Activated naive CD4-positive, alpha-beta T cell treated with anti-CD3 and anti-CD28 coated beads, Interleukin-2, amount 50 U/mL, for 24 hours (primary cell): Measurements from ENCODE around the gene NEK10.

Source experiments
- H3K27ac Mint-ChIP-seq: one replicate; pipeline ENCODE4 v1.8.0; 2021; ENCODE audit warnings: mild to moderate bottlenecking, mixed read lengths
- H3K27me3 Mint-ChIP-seq: one replicate; pipeline ENCODE4 v1.8.0; 2021; ENCODE audit warnings: mixed read lengths
- H3K36me3 Mint-ChIP-seq: one replicate; pipeline ENCODE4 v1.8.0; 2021; ENCODE audit warnings: mixed read lengths
- H3K4me1 Mint-ChIP-seq: one replicate; pipeline ENCODE4 v1.8.0; 2021; ENCODE audit warnings: mixed read lengths
- H3K4me3 Mint-ChIP-seq: one replicate; pipeline ENCODE4 v1.8.0; 2021; ENCODE audit warnings: mild to moderate bottlenecking, mixed read lengths
- H3K9me3 Mint-ChIP-seq: one replicate; pipeline ENCODE4 v1.8.0; 2021; ENCODE audit warnings: mixed read lengths

NEK10 gene

DNA sequence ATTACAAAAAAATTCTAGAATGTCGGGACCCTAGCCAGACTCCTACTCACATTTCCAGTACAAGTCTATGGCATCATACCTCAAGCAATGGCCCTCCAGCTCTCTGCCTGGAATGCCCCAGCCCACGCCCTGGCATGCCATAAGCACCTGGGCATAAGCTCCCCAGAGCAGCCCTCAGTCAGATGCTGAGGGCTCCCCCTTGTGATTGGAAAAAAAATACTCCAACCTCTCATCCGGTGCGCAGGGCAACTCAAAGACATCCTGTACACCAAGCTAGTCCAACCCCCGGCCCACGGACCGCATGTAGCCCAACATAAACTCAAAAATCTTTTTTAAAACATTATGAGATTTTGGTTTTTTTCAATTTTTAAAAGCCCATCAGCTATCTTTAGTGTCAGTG is 115.4 kb downstream of the NEK10 start:
- H3K27me3 Mint-ChIP-seq, result peaks cover 8% of the 10 kb centered on the region
- no peaks in the 10 kb centered on the region for H3K4me1 Mint-ChIP-seq
- peaks cover 7% of the 10 kb centered on the region for H3K9me3 Mint-ChIP-seq
- H3K36me3 Mint-ChIP-seq, result no peaks in the 10 kb centered on the region
- H3K27ac Mint-ChIP-seq, result no peak overlapping the region
- H3K4me3 Mint-ChIP-seq, result no peak overlapping the region

- Mint-ChIP-seq H3K4me3 (no peak overlapping the region), H3K27ac (no peak overlapping the region), H3K36me3 (no peaks in the 10 kb centered on the region)
Measured at GRCh38 chr3:27253391-27253790, 115.8 kb downstream of the NEK10 start.

GRCh38 chr3:27252646-27253045 is 116.5 kb downstream of the NEK10 start:
- Mint-ChIP-seq H3K27me3 (peaks cover 9% of the 10 kb centered on the region), H3K36me3 (no peaks in the 10 kb centered on the region), H3K4me1 (no peaks in the 10 kb centered on the region), H3K9me3 (peaks cover 14% of the 10 kb centered on the region), H3K4me3 (no peak overlapping the region), H3K27ac (no peak overlapping the region)

More at GRCh38 chr3:27253391-27253790, 115.8 kb downstream of the NEK10 start:
- peaks cover 8% of the 10 kb centered on the region for H3K9me3 Mint-ChIP-seq
- peaks cover 8% of the 10 kb centered on the region for H3K27me3 Mint-ChIP-seq
- no peaks in the 10 kb centered on the region for H3K4me1 Mint-ChIP-seq

GRCh38 chr3:27244374-27244773 is 124.8 kb downstream of the NEK10 start:
- no peak overlapping the region for H3K27ac Mint-ChIP-seq
- H3K27me3 Mint-ChIP-seq, result peaks cover 2% of the 10 kb centered on the region
- peaks cover under 1% of the 10 kb centered on the region for H3K36me3 Mint-ChIP-seq
- H3K4me3 Mint-ChIP-seq, result no peak overlapping the region
- H3K4me1 Mint-ChIP-seq, result no peaks in the 10 kb centered on the region
- H3K9me3 Mint-ChIP-seq, result peaks cover 25% of the 10 kb centered on the region

GRCh38 chr3:27239951-27240350 is 129.2 kb downstream of the NEK10 start:
- Mint-ChIP-seq H3K9me3 (peaks cover 30% of the 10 kb centered on the region), H3K27ac (no peak overlapping the region), H3K27me3 (peaks cover 1% of the 10 kb centered on the region), H3K4me3 (no peak overlapping the region), H3K4me1 (no peaks in the 10 kb centered on the region), H3K36me3 (peaks cover 6% of the 10 kb centered on the region)

- no peak overlapping the region for H3K27ac Mint-ChIP-seq
- peaks cover 3% of the 10 kb centered on the region for H3K36me3 Mint-ChIP-seq
- H3K4me3 Mint-ChIP-seq, result no peak overlapping the region
- H3K9me3 Mint-ChIP-seq, result peaks cover 22% of the 10 kb centered on the region
- peaks cover 5% of the 10 kb centered on the region for H3K27me3 Mint-ChIP-seq
- H3K4me1 Mint-ChIP-seq, result peaks cover 1% of the 10 kb centered on the region
Measured at GRCh38 chr3:27228805-27229204, 140.4 kb downstream of the NEK10 start.

DNA sequence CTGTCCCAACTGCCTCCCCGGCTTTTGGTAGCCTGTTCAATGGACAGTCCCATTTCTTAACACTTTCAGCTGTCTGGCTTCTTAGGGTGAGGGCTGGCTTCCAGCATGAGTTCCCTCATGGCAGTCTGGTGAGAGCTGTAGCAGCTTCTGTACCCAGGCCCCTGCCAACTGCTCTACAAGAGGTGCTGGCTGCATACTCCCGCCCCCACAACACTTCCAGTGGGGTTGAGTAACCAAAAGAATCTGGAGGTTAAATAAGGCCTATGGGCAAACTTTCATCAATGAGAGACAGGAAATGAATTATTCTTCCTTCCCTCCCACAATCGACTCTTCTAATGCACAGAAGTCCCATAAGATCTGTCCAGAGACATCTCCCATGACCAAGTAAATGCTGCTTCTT is 145.0 kb downstream of the NEK10 start:
- Mint-ChIP-seq H3K27ac (no peak overlapping the region), H3K4me3 (no peak overlapping the region), H3K36me3 (no peaks in the 10 kb centered on the region), H3K27me3 (peaks cover 4% of the 10 kb centered on the region), H3K9me3 (no peaks in the 10 kb centered on the region), H3K4me1 (peaks cover 10% of the 10 kb centered on the region)

GRCh38 chr3:27221264-27221932 is 147.8 kb downstream of the NEK10 start:
- Mint-ChIP-seq H3K9me3 (no peaks in the 10 kb centered on the region), H3K36me3 (no peaks in the 10 kb centered on the region), H3K27me3 (no peaks in the 10 kb centered on the region), H3K4me1 (peaks cover 10% of the 10 kb centered on the region), H3K4me3 (no peak overlapping the region), H3K27ac (no peak overlapping the region)

- Mint-ChIP-seq H3K9me3 (no peaks in the 10 kb centered on the region), H3K27me3 (no peaks in the 10 kb centered on the region), H3K27ac (no peak overlapping the region), H3K4me1 (peaks cover 10% of the 10 kb centered on the region), H3K4me3 (no peak overlapping the region), H3K36me3 (no peaks in the 10 kb centered on the region)
Measured at GRCh38 chr3:27220166-27220565, 149.0 kb downstream of the NEK10 start.

DNA sequence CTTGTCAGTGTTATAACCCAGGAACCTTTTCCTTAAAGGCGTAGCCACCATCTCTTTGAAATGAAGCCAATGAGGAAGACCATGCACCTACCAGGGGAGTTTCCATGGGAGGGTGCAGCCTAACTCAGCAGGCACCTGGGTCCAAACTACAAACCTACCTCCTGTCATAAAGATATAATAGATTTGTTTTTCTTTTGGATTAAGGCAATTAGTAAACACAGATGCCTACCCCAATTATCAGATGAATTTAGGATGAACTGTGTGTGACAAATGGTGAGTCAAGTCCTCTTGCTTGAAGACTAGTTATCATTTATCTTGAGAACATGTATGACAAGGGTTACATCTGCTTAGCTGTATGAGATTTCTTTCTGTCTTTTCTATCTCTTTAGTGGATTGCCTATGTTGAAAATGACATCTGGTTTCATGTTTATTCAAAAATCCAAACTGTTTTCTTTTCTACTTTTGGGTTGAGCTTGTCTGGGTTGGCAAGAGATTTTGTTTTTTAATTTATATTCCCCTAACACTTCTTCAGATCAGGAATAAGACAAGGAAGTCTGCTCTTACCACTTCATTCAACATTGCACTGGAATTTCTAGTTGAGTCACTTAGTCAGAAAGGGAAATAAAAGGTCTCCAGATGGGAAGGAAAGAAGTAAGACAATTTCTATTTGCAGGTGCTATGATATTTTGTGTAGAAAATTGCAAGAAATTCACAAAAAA is 149.9 kb downstream of the NEK10 start:
- H3K4me1 Mint-ChIP-seq, result peaks cover 10% of the 10 kb centered on the region
- H3K27ac Mint-ChIP-seq, result no peak overlapping the region
- no peaks in the 10 kb centered on the region for H3K9me3 Mint-ChIP-seq
- H3K27me3 Mint-ChIP-seq, result no peaks in the 10 kb centered on the region
- H3K36me3 Mint-ChIP-seq, result no peaks in the 10 kb centered on the region
- H3K4me3 Mint-ChIP-seq, result no peak overlapping the region

- Mint-ChIP-seq H3K27ac (no peak overlapping the region), H3K4me1 (no peaks in the 10 kb centered on the region), H3K9me3 (no peaks in the 10 kb centered on the region), H3K27me3 (no peaks in the 10 kb centered on the region), H3K36me3 (no peaks in the 10 kb centered on the region), H3K4me3 (no peak overlapping the region)
Measured at GRCh38 chr3:27216955-27217552, 152.1 kb downstream of the NEK10 start.

GRCh38 chr3:27216295-27216855 is 152.8 kb downstream of the NEK10 start:
- Mint-ChIP-seq H3K27ac (no peak overlapping the region), H3K4me1 (no peaks in the 10 kb centered on the region), H3K9me3 (no peaks in the 10 kb centered on the region), H3K36me3 (no peaks in the 10 kb centered on the region), H3K4me3 (no peak overlapping the region), H3K27me3 (no peaks in the 10 kb centered on the region)

DNA sequence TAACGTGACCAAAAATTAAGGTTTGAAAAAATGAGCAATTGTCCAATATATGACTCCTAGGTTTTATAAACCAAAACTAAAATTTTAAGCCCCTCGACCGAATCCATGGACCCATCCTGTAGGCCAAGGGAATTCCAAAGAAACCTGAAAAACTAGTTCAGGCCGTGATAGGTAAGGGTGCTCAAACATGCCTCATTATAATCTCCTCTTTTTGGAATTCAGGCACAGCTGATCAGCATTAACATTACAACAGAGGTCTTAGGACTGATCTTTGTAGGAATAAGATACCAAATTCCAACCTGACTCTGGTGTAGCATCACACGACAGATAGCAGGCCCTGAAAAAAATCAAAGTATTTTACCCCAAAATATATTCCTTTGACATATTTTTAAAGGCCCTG is 155.7 kb downstream of the NEK10 start:
- no peak overlapping the region for H3K4me3 Mint-ChIP-seq
- no peak overlapping the region for H3K27ac Mint-ChIP-seq
- H3K4me1 Mint-ChIP-seq, result no peaks in the 10 kb centered on the region
- H3K27me3 Mint-ChIP-seq, result no peaks in the 10 kb centered on the region
- no peaks in the 10 kb centered on the region for H3K36me3 Mint-ChIP-seq
- H3K9me3 Mint-ChIP-seq, result no peaks in the 10 kb centered on the region

DNA sequence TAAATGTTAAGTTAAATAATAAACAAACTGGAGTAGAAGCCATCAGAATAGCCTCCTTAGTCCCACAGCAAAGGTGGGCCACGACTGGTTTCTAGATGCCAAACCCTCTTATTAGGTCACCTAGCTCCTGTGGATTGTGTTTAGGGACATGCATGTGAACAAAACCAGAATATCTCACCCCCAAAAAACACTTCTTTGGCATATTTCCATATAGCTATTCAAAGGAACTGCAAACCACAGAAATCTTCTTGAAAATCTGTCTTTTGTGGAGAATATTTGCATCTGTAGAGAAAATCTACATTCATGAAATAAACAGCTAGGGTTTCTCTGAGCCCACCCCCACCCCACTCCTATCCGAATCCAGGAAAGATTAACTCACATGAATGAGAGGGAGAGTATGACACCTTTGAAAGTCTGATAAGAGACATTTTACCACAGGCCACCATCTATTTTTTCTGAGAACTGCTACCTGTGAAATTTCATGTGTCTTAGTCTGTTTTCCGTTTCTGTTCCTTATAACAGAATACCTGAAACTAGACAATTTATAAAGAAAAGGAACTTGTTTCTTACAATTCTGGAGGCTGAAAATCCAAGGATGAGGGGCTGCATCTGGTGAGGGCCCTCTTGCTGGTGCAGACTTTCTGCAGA is 159.4 kb downstream of the NEK10 start:
- H3K4me3 Mint-ChIP-seq, result no peak overlapping the region
- no peaks in the 10 kb centered on the region for H3K4me1 Mint-ChIP-seq
- H3K27me3 Mint-ChIP-seq, result no peaks in the 10 kb centered on the region
- no peaks in the 10 kb centered on the region for H3K36me3 Mint-ChIP-seq
- H3K27ac Mint-ChIP-seq, result no peak overlapping the region
- H3K9me3 Mint-ChIP-seq, result no peaks in the 10 kb centered on the region

DNA sequence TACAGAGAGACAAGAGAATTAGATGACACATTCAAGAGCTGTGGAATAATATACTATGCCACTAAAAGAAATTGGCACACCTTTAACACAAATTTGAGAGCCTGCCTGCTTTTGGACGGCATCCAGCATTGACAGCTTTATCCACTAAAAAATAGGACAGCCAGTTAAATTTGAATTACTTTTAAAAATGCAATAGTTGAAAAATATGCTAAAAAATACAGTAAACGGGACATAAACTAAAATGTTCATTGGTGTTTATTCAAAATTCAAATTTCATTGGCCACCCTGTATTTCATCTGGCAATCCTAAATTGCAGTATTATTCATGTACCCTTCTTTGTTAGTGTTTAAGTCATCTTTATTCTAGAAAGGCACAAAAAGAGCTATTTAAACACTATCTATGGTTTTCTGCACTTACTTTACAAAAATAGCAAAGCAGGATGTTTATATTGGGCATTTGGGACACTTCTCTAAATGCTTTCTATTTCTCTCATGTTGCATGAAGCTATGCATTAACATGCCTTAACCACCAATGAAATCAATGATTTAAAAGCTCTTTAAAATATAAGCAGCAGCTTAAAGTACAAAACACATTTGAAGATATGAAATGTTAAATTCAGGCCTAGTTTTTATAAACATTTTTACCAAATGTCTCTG is 160.1 kb downstream of the NEK10 start:
- H3K4me1 Mint-ChIP-seq, result no peaks in the 10 kb centered on the region
- no peaks in the 10 kb centered on the region for H3K36me3 Mint-ChIP-seq
- no peaks in the 10 kb centered on the region for H3K27me3 Mint-ChIP-seq
- no peaks in the 10 kb centered on the region for H3K9me3 Mint-ChIP-seq
- no peak overlapping the region for H3K27ac Mint-ChIP-seq
- H3K4me3 Mint-ChIP-seq, result no peak overlapping the region
